Ascending aorta (tissue), 2 donors: Measurements from ENCODE around the gene TANC1. TPM values are rescaled to one million over a fixed set of nuclear protein-coding genes. Genes with fewer than 3 reads are reported as not detected.

Source experiments
- DNase-seq, 2 donors: peaks; one replicate each; pipeline ENCODE4 v3.0.0-alpha.2; 2019; ENCODE audit warnings: low spot score in 2 of 2
- H3K27ac ChIP-seq, 2 donors: fragments of 200-600 bp; sonication (generic); one replicate each; pipeline ENCODE4 v1.5.1; 2016 to 2017; ENCODE audit warnings: mild to moderate bottlenecking in 1 of 2
- H3K27me3 ChIP-seq: fragments of 200-600 bp; sonication (generic); one replicate; pipeline ENCODE4 v1.5.1; 2017
- H3K36me3 ChIP-seq, 2 donors: fragments of 200-600 bp; sonication (generic); one replicate each; pipeline ENCODE4 v1.5.1; 2016
- H3K4me1 ChIP-seq, 2 donors: fragments of 200-600 bp; sonication (generic); one replicate each; pipeline ENCODE4 v1.5.1; 2016 to 2017; ENCODE audit warnings: mild to moderate bottlenecking in 1 of 2
- H3K4me3 ChIP-seq, 2 donors: fragments of 200-600 bp; sonication (generic); one replicate each; pipeline ENCODE4 v1.5.1; 2016 to 2017; ENCODE audit warnings: mild to moderate bottlenecking in 1 of 2
- H3K9me3 ChIP-seq, 2 donors: fragments of 200-600 bp; sonication (generic); one replicate each; pipeline ENCODE4 v1.5.1; 2016
- intact Hi-C: fragments of 100-400 bp; cut with DNase I; formaldehyde crosslinking; loops from one replicate; pipeline ENCODE4 v1.15.1; 2023
- total RNA-seq: library from RNA; depleted of rRNA; stranded (reverse); fragments of >200 nt; gene quantifications from one replicate; pipeline ENCODE4 v1.1.0, GENCODE V29; 2016
- TF ChIP-seq, protein P1 (sequence below), 3 experiments: fragments of 200-600 bp in 2 of 3; fragments of 450-650 bp in 1 of 3; sonication (generic) in 2 of 3; IDR thresholded peaks; one replicate each; pipeline ENCODE4 v1.5.1; 2016 to 2019; ENCODE audit warnings: antibody characterized with exemption in 3 of 3, mild to moderate bottlenecking in 1 of 3, moderate library complexity in 1 of 3

TANC1 gene
- total RNA-seq, 1 donor from 2014 or later = 45.4 TPM

DNA sequence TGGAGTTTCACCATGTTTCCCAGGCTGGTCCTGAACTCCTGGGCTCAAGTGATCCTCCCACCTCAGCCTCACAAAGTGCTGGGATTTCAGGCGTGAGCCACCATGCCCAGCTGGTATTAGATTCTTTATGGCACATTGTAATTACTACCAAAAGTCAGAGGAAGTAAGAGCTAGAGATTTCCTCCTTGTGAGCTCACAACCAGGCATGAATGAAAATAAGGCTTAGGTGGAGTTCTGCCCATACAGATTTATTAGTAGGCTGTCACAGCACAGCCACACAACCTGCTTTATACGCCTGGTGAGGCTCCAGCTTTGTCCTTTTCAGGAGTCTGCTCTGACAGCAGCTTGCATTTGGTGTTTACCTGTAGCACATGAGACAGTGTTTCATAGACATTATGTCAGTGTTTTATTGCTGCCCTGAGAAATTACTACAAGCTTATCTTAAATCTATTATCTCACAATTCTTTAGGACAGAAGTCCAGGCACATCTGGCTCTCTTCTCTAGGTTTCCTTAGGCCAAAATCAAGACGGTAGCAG, 156.6 kb downstream of the TANC1 start:
- intact Hi-C loops = no loop called here
- no peaks in the 10 kb centered on the region for H3K36me3 ChIP-seq
- no peaks in the 10 kb centered on the region for H3K27me3 ChIP-seq
- H3K27ac ChIP-seq = peak overlapping the region; percentile 3 to 5
- DNase-seq = no peak
- no peaks in the 10 kb centered on the region for H3K9me3 ChIP-seq
- H3K4me3 ChIP-seq = no peak overlapping the region
- H3K4me1 ChIP-seq = peaks cover 5 to 12% of the 10 kb centered on the region in 2 donors
- TF ChIP-seq, protein P1, sequence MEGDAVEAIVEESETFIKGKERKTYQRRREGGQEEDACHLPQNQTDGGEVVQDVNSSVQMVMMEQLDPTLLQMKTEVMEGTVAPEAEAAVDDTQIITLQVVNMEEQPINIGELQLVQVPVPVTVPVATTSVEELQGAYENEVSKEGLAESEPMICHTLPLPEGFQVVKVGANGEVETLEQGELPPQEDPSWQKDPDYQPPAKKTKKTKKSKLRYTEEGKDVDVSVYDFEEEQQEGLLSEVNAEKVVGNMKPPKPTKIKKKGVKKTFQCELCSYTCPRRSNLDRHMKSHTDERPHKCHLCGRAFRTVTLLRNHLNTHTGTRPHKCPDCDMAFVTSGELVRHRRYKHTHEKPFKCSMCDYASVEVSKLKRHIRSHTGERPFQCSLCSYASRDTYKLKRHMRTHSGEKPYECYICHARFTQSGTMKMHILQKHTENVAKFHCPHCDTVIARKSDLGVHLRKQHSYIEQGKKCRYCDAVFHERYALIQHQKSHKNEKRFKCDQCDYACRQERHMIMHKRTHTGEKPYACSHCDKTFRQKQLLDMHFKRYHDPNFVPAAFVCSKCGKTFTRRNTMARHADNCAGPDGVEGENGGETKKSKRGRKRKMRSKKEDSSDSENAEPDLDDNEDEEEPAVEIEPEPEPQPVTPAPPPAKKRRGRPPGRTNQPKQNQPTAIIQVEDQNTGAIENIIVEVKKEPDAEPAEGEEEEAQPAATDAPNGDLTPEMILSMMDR (IDR thresholded peaks at IDR 0.05) = no peak

DNA sequence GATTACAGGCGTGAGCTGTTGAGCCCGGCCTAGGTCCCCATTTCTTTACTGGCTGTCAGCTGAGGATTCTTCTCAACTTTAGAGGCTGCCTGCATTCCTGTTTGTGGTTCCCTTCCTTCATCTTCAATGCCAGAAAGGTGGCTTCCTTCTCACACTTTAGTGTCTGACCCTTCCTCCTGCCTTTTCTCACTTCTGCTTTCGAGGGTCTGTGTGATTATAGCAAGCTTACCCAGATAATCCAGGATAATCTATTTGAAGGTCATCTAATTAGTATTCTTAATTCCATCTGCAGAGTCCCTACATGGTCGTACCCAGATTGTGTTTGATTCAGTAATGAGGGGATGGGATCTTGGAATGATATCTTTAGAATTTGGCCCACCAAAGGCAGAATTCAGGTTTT, 157.4 kb downstream of the TANC1 start:
- no peak for DNase-seq
- intact Hi-C loops = no loop called here
- TF ChIP-seq, protein P1 (IDR thresholded peaks at IDR 0.05) = no peak
- H3K27ac ChIP-seq = peak overlapping the region in 1 of 2 donors; percentile 5
- H3K4me1 ChIP-seq = peaks cover 5 to 13% of the 10 kb centered on the region in 2 donors
- H3K36me3 ChIP-seq = no peaks in the 10 kb centered on the region
- H3K9me3 ChIP-seq = no peaks in the 10 kb centered on the region
- H3K27me3 ChIP-seq = no peaks in the 10 kb centered on the region
- H3K4me3 ChIP-seq = no peak overlapping the region

DNA sequence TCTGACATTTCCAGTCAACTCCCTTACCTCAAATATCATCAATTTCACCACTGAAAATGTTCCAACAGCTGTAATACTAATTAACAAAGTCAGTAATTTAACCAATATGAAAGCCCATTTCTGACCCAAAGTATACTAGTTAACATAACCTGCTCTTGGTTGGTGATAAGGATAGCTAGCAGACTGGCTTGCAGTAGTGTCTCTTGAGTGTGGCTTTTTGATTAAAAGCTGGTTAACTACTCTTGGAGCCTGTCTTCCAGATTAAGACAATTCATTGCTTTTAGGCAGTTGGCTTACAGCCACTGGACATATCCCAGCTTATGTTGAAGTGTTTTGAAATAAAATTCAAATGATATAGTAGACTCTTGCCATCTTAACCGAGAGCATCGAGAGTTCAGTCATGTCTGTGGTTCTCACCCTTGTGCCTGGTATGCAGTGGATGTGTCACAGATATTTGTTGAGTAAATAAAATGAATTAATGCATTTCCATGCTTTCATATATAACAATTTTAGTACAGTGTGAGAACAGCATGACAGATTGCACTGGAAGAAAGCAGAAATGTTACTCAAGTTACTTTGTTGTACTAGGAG, 158.1 kb downstream of the TANC1 start:
- no peaks in the 10 kb centered on the region for H3K27me3 ChIP-seq
- no peak overlapping the region for H3K4me3 ChIP-seq
- H3K4me1 ChIP-seq = peaks cover 5 to 19% of the 10 kb centered on the region in 2 donors
- no peak overlapping the region for H3K27ac ChIP-seq
- no peak for DNase-seq
- intact Hi-C loops = no loop called here
- TF ChIP-seq, protein P1 (IDR thresholded peaks at IDR 0.05) = no peak
- no peaks in the 10 kb centered on the region for H3K9me3 ChIP-seq
- H3K36me3 ChIP-seq = no peaks in the 10 kb centered on the region

DNA sequence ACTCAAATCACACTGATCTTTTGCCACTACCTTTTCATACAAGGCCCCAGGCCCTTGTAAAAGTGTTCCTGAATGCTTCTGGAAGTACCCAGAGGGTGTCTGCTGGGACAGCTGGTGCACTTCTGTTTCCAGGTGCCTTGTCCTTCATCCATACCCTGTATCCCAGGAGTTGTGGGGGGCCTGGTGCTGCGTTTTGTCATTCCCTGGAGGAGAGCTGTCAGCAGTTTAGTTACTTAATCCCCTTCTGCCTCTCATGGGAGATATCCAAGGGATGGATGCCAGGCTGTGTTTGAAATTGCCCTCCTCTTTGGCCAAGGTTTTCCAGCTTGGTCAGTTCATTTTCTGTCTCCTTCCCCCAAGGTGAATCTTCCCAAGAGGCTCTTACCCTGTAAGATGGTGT, 159.8 kb downstream of the TANC1 start:
- Histone ChIP-seq H3K27ac (no peak overlapping the region), H3K27me3 (no peaks in the 10 kb centered on the region), H3K36me3 (no peaks in the 10 kb centered on the region), H3K4me1 (peaks cover 5 to 27% of the 10 kb centered on the region in 2 donors), H3K4me3 (no peak overlapping the region), H3K9me3 (no peaks in the 10 kb centered on the region)
- DNase-seq = no peak
- intact Hi-C loops = no loop called here
- TF ChIP-seq, protein P1 (IDR thresholded peaks at IDR 0.05) = no peak

DNA sequence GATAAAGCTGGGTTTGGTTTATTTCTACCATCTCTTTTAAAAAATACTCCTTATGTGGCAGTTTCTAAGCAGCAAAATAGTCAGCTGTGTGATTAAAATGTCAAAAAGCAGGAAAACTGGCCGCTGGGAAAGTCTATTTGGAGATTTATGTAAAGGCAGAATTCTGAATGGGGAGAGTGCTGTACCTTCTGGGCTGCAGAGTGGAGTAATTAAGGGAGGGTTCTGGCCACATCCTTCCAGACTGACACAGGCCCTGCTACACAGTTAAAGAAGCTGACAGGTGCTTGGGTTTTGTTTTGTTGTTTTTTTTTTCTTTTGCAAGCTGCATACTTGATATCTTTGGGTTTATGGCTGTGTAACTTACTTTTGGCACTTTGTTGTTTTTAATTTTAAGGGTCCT, 160.8 kb downstream of the TANC1 start:
- Histone ChIP-seq H3K4me1 (peaks cover 2 to 23% of the 10 kb centered on the region in 2 donors), H3K27ac (no peak overlapping the region), H3K36me3 (no peaks in the 10 kb centered on the region), H3K27me3 (no peaks in the 10 kb centered on the region), H3K9me3 (no peaks in the 10 kb centered on the region), H3K4me3 (no peak overlapping the region)
- no peak for DNase-seq
- intact Hi-C loops = no loop called here
- TF ChIP-seq, protein P1 (IDR thresholded peaks at IDR 0.05) = no peak
